GM19240 (cell line): ENCODE data around the gene CTSW.

Experiments used
- DNase-seq: peaks from one replicate; pipeline ENCODE4 v3.0.0; 2011; ENCODE audit warnings: low spot score; ENCODE audit not compliant: insufficient read length

The CTSW gene

DNA sequence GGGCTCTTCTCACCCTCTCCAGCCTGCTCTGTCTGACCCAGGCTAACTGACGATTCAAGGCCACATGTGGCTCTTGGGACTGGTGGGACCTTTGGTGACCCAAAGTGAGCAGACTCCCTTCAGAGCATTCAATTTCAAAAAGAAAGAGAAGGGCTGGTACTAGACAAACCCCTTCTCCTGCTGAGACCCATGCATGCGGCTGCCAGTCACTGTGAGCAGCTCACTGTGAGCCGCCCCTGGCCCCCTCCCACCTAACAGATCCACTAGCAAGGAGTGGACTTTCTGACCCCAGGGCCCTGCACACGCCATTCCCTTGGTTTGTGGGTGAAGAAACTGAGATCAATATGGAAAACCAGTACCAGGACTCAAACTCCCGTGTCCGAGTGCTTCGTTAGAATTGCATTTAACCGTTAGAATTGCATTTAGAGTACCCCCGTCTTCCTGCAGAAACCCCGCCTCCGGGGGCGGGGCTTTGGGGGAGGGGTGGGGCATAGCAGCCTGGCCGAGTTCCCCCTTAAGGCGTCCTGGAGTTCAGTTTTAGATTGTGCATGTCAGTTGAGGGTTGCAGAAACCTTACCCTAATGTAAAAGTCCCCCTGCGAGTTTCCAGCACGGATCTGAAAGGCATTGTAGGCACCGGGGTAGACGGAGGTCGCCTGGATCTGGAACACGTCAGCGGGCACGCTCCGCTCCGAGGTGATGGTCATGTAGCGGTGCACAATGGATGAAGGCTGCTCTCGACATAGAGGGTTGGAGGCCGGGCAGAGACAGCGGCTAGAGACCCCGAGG is 12.2 kb upstream of the CTSW start:
- DNase-seq = no peak

DNA sequence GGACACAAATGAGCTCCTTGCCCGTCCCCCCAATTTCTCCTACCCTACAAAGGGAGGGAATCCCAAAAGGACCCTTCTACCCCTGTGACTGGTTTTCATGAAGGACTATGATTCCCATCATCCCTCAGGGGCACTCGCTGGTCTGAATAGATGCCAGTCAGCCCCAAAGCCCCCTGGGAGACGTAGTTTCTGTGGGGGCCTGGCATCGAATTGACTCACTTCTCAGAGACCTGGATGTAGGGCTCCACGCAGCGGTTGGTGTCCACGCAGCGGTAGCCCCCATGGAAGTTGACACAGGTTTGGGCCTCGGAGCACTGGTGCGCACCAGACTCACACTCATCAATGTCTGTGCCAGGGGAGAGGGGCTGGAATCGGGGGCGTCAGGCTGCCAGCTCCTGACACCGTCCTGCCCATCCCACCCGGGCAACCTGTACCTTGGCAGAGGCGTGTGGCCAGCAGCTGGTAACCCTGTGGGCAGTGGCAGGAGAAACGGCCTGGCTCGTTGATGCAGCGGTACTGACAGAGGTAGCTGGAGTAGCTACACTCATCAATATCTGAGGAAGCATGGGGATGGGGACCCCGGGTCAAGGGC is 11.5 kb upstream of the CTSW start:
- DNase-seq = no peak

DNA sequence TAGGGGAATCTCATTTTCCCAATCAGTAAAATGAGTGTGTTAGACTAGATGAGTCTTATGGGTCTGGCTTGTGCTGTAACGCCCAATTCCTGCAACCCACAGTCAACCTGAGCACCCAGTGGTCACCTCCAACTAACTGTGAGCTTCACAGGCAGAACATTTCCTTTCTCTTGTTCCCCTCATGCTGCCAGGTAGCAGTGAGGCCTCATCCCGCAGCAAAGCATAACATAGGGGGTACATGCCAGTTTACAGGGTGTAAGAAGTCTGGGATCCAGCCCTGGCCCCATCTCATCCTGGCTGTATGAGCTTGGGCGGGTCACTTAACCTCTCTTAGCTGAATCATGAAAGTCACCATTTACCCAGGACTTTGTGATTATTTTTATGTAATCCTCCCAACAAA is 10.7 kb upstream of the CTSW start:
- no peak for DNase-seq

DNA sequence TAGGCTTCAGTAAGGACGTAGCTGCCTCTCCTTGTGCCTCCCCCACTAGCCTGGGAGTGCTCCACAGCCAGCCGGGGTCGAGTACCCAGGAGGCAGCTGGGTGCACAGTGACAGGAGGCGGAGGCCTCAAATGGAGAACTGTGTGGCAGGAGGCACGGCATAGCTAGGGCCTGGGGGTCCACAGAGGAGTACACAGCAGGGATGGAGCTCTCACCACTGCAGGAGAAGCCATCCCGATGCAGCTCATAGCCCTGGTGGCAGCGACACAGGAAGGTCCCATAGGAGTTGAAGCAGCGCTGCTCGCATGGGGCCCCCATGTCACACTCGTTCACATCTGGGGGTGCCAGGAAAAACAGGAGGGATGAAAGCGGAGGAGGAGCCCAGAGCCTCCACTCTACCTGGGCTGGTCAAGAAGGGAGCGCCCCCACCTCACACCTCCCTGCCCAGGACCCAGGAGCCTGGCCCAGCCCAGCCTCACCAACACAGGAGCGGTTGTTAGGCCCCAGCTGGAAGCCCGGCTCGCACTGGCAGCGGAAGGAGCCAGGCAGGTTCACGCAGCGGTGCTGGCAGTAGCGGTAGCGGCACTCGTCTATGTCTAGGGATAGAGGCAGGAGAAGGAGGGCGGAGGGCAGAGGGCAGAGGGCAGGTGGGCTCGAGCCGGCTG is 9.9 kb upstream of the CTSW start:
- DNase-seq = no peak

DNA sequence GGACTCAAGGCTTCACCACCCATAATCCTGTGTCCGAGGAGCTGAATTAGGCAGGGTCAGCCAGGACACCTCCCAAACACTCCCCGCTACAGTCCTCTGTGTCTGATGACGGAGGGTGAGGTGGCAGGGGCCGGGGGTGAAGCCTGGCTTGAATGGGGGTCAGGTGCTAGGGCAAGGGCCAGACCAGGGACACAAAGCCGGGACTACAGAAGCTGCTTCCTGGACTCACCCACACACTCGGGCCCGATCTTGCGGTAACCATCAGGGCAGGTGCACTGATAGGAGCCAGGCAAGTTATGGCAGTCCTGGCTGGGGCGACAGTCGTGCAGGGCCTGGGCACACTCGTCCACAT is 9.4 kb upstream of the CTSW start:
- DNase-seq = no peak

DNA sequence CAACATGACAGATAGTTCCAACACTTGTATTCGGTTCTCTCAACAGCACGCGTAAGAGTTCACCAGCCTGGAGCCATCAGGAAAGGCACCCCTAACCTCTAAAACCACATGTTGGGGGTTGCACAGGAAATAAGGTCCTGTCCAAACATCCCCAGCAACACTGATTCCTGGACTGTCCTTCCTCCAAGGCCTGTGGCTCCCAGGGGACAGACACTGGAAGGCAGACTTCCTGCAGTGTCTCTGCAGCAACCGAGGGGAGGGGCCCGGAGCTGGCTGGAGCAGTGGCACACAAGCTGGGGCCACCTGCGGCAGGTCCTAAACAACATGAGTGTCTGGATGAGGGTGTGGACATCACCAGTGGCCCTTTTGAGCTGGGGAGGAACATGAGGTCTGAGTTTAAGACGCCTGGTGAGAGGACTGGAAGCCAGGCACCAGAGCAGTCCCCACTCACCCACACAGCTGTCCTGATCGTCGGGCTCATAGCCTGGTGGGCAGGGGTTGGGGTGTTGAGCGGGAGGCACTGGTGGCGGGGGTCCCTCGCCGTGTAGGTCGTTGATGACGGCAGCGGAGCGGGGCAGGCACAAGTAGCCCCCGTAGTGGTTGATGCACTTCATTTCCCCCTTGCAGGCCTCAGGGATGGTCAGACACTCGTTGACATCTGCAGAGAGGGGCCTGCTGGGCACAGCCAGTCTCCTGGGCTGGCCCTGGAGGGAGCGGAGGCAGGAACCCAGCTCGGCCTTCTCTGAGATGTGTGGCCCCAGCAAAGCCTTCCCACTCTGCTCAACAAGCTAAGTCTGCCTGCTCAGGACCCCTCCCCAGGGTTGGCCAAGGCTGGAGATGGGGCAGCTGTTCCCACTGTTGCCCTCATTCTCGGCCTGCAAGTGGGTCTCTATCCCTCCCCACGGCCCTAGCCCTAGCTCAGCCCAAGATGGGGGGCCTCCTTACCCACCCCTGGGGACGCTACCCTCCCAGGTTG is 8.6 kb upstream of the CTSW start:
- DNase-seq = no peak

DNA sequence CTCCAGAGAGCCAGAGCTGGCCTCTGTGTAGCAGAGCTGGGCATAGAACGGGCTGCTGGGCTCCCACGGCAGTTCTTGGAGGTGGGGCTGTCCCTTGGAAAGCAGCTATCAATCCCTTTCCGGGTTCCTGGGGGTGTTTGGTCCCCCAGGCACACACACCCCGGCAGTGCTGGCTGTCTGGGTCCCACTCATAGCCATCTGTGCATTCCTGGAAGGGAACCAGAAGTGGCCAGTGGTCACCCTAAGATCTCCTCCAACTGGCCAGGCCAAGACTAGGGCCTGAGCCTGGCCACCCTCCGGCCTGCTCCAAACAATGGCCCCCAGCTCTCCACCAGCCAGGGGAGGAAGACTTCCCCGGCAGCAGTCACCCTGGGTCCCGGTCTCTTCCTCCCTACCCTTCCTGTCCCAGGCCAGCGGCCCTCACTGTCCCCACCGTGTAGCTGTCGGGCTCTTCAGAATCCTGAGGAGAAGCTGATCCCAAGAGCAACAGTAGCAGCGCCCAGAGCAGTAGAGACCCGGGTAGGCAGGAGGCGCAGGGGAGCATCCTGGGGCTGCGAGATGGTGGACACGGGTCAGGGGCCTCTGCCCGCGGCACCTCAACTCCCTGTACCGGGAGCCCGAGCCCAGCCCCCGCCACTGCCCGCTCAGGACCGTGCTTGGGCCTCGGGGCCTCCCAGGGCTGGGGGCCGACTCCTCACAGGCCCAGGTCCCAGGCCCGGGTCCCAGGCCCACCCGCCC is 7.7 kb upstream of the CTSW start:
- DNase-seq = no peak

DNA sequence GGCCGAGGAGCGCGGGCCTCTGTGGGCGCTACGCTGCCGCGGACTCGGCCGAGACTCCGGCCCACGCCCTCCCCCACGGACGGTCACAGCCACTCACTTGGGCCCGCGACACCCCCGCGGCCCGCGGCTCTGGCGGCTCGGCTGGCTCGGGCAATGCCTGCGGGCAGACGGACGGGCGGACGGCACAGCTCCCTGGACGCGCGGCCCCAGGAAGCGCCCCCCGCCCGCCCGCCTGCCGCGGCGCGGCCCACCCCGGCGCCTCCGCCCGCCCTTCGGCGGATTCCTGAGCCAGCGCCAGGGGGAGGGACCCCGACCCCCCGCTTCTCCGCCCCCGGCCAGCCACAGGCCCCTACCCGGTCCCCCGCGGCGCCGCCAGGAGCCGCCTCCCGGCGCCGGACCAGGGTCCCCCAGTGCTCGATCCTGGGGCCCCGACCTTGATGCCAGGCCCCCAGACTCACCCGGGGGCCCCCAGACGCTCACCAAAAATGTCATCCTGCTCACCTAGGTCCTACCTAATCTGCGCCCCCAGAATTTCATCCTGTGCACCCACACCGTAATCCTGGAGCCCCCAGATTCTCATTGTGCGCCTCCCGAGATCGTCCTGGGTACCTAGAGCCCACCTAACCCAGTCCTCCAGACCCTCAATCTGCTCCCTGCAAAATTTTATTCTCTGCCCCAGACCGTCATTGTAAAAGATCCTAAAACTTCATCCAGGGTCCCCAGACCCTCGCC is 6.9 kb upstream of the CTSW start, which contains the start of gene EFEMP2:
EFEMP2 (minus strand) TSS at position 215 of the 732 bp plus-strand sequence. CDS start 446 bp downstream, outside the sequence.
- DNase-seq = no peak

DNA sequence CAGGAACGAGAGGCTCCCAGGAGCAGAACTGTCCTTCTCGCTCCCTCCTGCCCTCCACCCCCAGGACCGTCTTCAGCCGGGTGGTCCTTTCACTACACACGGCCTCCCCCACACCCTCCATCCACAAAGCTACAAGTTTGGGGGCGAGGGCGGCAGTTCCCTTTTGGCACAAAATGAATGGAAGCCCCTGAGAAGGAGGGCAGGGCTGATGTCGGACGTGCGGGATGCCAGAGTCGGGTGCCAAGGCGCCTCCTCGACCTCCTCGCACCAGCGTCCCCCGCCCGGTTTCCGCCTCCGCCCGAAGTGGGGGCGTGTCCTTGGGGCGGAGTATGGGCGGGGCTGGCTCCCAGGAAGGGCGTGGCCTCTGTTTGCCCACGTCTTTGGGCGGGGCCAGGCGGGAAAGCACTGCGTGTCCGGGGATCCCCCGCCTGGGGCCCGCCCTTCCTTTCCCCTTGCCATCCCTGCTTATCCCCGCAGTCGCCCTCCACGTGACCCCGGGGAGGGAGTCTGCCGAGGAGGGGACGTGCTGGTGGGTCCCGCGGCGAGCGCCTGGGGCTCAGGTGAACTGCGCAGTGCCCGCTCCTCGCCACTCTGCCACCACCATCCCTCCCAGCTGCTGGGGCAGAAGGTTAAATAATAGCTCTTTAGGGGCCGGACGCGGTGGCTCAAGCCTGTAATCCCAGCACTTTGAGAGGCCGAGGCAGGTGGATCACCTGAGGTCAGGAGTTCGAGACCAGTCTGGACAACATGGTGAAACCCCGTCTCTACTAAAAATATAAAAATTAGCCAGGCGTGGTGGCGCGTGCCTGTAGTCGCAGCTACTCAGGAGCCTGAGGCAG is 6.1 kb upstream of the CTSW start:
- DNase-seq = peak; percentile 98

DNA sequence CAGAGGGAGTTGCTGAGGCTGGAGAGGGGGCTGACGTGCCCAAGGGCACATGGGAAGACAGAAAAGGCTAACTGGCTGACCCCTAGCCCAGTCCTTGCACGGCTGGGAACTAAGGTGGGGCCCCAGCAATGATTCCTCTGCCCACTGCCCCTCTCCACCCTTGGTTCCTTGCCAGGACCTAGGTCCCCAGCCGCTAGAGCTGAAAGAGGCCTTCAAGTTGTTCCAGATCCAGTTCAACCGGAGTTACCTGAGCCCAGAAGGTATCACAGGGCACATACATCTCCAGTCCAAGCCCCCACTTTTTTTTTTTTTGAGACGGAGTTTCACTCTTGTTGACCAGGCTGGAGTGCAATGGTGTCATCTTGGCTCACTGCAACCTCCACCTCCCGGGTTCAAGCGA is 390 bp downstream of the CTSW start:
- no peak for DNase-seq

DNA sequence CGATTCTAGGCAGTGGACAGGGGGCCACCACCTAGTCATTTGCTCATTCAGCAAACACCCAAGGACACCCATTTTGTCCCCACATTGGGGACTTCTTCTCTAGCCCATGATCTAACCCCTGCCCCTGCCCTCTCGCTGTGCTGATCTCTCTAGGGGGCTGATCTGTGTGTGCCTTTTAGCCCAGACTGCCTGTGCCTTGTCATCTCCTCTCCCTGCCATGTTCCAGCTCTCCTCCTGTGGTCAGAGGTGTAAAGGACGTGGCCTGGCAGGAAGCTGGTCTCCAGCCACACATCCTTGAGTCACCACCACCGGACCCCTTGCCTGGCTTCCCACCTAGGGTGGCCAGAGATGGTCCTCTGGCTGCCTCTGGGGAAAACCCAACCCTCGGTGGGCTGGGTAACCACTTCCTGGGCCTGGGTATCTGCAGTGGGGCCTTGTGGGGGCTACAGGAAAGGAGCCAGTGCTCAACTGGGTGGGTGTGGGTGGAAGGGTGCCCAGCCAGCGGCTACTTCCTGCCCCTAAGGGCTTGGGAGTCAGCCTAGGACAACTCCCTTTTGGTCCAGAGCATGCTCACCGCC is 1.3 kb downstream of the CTSW start:
- DNase-seq = no peak

DNA sequence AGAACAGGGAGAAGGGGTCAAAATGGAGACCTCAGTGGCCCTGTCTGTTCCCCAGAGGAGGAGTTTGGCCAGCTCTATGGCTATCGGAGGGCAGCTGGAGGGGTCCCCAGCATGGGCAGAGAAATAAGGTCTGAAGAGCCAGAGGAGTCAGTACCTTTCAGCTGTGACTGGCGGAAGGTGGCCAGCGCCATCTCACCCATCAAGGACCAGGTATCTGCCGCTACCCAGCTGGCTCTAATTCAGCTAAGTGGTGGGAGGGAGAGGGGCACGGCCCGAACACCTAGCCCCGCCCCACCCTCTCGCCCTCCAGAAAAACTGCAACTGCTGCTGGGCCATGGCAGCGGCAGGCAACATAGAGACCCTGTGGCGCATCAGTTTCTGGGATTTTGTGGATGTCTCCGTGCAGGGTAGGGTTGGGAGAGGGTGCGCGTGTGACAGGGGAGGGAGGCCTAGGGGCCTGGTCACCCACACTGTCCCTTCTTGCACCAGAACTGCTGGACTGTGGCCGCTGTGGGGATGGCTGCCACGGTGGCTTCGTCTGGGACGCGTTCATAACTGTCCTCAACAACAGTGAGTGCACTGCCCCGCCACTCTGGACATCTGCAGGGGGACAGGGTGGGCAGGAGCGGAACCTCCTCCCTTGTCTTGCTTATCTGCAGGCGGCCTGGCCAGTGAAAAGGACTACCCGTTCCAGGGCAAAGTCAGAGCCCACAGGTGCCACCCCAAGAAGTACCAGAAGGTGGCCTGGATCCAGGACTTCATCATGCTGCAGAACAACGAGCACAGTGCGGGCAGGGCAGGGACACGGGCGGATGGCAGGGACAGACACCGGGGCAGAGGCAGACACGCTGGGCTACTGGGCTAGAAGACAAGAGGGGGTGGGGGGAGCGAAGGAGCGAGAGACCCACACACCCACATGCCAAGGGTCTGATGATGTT is 2.8 kb downstream of the CTSW start:
- no peak for DNase-seq

DNA sequence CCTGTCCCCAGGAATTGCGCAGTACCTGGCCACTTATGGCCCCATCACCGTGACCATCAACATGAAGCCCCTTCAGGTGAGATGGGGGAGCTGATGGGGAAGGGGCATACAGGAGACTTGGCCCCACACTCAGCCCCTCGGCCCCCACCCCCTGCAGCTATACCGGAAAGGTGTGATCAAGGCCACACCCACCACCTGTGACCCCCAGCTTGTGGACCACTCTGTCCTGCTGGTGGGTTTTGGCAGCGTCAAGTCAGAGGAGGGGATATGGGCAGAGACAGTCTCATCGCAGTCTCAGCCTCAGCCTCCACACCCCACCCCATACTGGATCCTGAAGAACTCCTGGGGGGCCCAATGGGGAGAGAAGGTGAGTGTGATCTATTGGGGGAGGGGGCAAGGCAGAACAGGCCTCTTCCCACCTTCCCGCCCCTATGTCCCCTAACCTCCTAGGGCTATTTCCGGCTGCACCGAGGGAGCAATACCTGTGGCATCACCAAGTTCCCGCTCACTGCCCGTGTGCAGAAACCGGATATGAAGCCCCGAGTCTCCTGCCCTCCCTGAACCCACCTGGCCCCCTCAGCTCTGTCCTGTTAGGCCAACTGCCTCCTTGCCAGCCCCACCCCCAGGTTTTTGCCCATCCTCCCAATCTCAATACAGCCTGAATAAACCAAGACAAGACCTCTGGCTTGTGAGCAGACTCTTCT is 3.6 kb downstream of the CTSW start:
- no peak for DNase-seq

DNA sequence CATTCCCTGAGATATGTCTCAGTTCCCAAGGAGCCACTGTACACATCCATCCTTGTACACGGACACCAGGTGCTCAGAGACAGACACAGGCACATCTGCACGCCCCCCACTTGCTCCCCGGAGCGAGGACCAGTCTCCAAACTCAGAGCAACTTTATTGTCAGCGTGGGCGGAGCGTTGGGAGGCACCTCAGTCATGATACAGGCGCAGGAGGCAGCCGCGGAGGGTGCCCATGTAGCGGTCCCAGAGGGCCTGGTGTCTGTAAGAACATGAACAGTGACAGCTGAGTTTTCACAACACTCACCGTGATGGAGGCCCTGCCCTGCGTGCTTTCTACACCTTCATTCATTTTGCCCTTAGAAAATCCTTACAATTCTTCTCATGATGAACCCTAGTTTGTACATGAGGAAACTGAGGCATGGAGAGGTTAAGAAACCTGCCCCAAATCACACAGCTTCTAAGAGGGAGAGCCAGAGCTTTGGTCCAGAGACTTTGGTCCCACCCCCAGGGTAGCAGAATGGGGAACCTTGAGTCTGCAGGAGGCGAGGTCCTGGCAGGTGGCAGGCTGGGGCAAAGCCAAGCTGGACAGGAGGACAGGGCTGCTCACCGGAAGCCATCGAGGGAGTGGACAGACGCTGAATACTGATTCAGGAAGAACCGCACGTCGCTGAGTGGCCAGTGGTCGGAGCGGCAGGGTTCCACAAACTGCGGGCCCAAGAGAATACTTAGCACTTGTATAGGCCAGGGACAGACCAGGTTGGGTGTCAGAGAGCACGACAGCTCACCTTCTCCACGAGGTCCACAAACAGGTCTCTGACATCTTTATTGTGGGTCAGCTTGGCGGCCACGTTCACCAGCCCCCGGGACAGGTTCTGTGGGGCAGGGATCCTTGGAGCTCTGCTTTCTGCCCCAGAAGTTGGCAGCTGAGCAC is 4.4 kb downstream of the CTSW start:
- no peak for DNase-seq

DNA sequence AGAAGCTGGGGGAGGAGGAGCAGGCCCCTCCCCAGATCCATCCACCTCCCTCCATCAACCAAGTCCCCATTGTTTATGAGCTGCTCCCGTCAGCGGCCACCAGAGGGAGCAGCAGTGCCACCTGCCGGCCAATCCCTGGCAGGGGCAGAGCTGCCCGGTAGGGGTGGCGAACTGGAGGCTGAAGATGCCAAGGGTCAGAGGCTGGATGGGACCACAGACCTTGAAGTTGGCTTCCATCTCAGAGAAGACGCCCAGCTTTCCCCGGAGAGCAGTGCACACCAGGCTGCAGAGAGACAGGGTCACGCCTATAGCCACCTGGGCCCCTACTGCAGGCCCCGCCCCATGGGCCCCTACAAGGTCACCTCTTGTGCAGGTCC is 5.1 kb downstream of the CTSW start:
- peak; percentile 82 for DNase-seq

DNA sequence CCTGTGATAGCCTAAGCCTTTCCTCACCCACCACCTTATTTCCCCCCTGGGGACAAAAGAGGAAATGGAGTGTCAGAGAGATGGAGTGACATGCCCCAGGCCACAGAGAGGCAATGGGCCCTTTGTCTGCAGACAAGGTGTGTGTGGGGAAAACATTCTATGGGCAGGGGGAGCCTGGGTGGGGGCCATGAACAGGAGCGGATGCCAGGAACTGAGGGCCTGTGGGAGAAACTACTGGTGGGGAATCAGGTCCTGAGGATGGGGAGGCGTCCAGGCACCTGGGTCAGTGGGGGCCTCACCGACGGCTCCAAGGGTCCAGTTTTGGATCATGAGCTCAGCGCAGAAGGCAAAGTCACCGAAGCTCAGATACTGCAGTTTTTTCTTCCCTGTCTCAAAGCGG is 5.6 kb downstream of the CTSW start:
- no peak for DNase-seq
